Left kidney (tissue), 8 donors: Measurements from ENCODE around the gene ACBD6. TPM values are rescaled to one million over a fixed set of nuclear protein-coding genes. Genes with fewer than 3 reads are reported as not detected.
"Not testable (repeated sequence)": the region's sequence is repeated elsewhere in the genome, so short reads cannot be mapped to it uniquely, and the experiment has no call there.

Source experiments
- DNase-seq: peaks from one replicate; pipeline ENCODE4 v3.0.0-alpha.2; 2013
- long read RNA-seq, 8 donors: transcript quantifications; one replicate each; lab custom pipeline, GENCODE V29; 2026
- polyA plus RNA-seq: library from polyadenylated mRNA; unstranded; fragments of 120-200 nt; gene quantifications from one replicate; pipeline ENCODE4 v1.2.1, GENCODE V29; 2013; ENCODE audit not compliant: insufficient read length

Gene ACBD6
- polyA plus RNA-seq = 84.9 TPM
- long read RNA-seq, donor 1, transcript ACBD6-201 (8 exons, 1,670 nt) = major isoform, 16 of 25 reads
- long read RNA-seq, donor 1, partial matches to known transcripts = 7 of 25 reads
- long read RNA-seq, donor 1, other reads (novel, unspliced or antisense) = 0 of 25 reads
- long read RNA-seq, donor 2, transcript ACBD6-201 (8 exons, 1,670 nt) = major isoform, 14 of 14 reads
- long read RNA-seq, donor 2, partial matches to known transcripts = 0 of 14 reads
- long read RNA-seq, donor 2, other reads (novel, unspliced or antisense) = 0 of 14 reads
- long read RNA-seq, donor 3, transcript ACBD6-201 (8 exons, 1,670 nt) = major isoform, 14 of 14 reads
- long read RNA-seq, donor 3, partial matches to known transcripts = 0 of 14 reads
- long read RNA-seq, donor 3, other reads (novel, unspliced or antisense) = 0 of 14 reads
- long read RNA-seq, donor 4, partial matches to known transcripts = 0 of 2 reads
- long read RNA-seq, donor 4, other reads (novel, unspliced or antisense) = 0 of 2 reads
- long read RNA-seq, donor 5, transcript ACBD6-201 (8 exons, 1,670 nt) = major isoform, 28 of 28 reads
- long read RNA-seq, donor 5, partial matches to known transcripts = 0 of 28 reads
- long read RNA-seq, donor 5, other reads (novel, unspliced or antisense) = 0 of 28 reads
- long read RNA-seq, donor 6, transcript ACBD6-201 (8 exons, 1,670 nt) = major isoform, 15 of 21 reads
- long read RNA-seq, donor 6, partial matches to known transcripts = 6 of 21 reads
- long read RNA-seq, donor 6, other reads (novel, unspliced or antisense) = 0 of 21 reads
- long read RNA-seq, donor 7, transcript ACBD6-201 (8 exons, 1,670 nt) = major isoform, 24 of 45 reads
- long read RNA-seq, donor 7, partial matches to known transcripts = 21 of 45 reads
- long read RNA-seq, donor 7, other reads (novel, unspliced or antisense) = 0 of 45 reads
- long read RNA-seq, donor 8, transcript ACBD6-201 (8 exons, 1,670 nt) = major isoform, 9 of 10 reads
- long read RNA-seq, donor 8, partial matches to known transcripts = 0 of 10 reads
- long read RNA-seq, donor 8, other reads (novel, unspliced or antisense) = 0 of 10 reads

DNA sequence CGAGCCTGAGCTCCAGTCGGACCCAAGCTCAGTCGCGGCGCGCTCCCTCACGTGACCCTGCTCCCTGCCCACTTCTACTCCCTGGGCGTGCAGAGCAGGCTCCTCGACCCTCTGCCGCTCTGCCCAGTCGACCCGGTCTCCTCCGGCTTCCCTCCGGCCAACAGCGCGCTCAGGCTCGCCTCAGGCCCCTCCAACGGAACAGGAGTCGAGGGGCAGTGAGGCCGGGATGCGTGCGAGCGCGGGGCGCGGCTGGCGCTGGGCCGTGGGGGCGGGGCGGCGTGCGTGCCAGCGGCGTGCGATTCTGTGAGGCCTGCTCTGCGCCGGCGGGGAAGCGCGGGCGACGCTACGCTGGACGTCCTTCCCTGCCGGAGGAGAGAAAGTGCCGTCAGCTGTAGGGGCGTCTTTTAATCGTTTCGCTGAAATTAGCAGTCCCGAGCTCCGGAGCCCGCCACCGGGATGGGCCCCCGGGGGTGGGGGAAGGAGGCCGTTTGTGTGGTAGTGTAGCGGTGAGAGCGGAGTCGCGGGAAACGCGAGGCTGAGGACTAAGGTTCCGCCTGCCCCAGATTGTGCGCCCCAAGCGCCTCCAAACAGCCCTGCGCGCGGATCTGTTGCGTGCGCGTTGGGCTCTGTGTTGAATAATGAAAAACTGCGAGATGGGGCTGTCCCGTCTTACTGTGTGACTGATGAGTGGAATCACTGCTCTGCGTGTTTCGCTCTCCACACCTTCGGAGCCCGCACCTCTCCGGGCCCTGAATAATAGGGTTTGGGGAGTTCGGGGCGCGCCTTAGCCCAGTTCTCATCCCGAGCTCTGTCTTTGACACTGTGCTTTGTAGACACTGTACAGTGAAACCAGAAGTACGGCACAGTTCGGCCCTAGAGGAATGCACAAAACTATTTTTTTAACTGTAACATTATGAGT is at the start of gene ACBD6:
Gene ACBD6 (minus strand): TSS at position 217 of the 919 bp plus-strand sequence. CDS start 311 bp downstream, outside the sequence.
- DNase-seq = peak; percentile 87

DNA sequence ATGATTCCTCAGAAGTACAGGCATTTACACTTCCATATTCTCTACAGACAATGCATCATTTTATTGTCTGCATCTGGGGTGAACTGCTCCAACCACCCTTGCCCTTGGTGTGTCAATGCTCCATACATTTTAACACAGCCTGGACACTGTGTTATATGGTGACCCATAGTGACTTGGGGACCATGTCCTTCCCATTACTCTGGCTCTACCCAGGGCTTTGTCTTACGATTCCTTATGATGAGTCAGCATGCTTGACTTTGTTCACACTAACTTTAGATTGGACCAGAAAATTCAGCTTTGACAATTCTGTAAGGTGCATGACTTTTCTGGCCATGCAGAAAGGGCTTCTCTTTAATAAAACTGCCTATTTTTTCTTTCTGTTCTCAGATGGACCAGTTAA is 49.6 kb upstream of the ACBD6 start:
- no peak for DNase-seq

DNA sequence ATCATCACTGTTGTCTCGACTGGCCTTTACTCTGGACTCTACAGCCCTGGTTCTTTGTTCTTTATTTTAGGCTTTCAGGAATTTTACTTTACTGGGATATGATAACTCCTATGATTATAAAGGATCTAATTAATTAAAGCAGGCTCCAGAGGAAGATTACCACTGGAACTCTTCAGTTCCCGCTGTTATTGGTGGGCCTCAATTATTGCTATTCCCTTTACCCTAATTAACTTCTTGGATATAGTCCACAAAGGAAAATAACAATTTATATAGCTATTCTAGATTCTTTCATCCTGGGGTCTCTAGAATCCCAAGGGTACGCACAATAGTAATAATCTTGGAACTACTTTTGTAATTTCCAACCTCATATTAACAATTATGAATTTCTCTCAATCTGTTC is 47.9 kb upstream of the ACBD6 start:
- DNase-seq = no peak

GRCh38 chr1:180549770-180550169 is 47.4 kb upstream of the ACBD6 start:
- DNase-seq = not testable (repeated sequence)

GRCh38 chr1:180548686-180549317 is 46.4 kb upstream of the ACBD6 start:
- no peak for DNase-seq

GRCh38 chr1:180545991-180546390 is 43.6 kb upstream of the ACBD6 start:
- no peak for DNase-seq

DNA sequence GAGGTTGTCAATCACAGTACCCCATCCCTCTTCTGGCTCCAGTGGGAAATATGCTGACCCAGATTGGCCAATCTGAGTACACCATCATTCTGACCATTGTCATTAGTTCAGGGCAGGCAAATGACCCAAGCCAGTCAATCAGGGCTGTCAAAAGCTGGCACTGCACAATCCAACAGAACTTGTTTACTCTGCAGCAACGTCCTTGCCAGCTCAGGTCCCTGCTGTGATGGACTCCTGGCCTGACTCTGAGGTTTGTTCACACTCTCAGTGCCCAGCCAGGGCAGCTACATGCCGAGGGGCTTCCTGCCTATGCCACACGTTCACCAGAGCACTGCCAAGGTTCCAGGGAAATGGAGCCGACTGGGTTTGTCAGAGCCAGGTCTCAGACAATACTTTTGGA is 41.7 kb upstream of the ACBD6 start:
- DNase-seq = no peak

GRCh38 chr1:180542838-180543145 is 40.4 kb upstream of the ACBD6 start:
- DNase-seq = no peak

DNA sequence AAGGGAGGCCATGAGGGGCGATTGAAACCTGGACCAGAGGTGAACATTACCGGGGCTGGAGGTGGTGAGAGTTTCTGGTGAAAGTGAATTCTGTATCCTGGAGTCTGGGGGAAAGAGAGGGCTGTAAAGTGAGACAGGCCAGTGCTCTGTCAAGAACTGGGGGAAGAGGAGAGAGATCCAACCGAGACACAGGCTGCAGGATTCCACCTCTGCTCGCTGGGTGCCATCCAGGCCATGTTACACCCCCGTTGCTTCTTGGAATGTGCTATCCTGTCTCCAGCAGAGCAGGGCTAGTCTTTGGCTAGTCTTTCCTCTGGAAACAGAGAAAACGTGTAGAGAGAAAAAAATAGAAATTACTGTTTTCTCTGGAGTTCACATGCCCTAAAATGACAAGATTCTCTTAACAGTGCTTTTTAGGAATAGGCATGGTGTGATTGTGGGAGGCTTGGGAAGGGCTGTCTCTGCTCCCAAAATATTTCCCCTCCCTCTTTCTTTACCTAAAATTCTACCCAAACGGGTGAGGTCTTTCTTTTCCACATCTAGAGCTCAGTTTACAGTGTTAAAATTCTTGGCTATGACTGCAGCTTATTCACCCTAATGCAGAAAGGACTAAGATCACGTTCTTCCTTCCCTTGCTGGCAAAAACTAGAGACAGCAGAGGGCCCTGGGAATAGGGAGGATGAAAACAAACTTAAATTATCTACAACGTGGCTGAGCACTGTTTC is 39.9 kb upstream of the ACBD6 start:
- no peak for DNase-seq

GRCh38 chr1:180540697-180541594 is 38.6 kb upstream of the ACBD6 start:
- no peak for DNase-seq

DNA sequence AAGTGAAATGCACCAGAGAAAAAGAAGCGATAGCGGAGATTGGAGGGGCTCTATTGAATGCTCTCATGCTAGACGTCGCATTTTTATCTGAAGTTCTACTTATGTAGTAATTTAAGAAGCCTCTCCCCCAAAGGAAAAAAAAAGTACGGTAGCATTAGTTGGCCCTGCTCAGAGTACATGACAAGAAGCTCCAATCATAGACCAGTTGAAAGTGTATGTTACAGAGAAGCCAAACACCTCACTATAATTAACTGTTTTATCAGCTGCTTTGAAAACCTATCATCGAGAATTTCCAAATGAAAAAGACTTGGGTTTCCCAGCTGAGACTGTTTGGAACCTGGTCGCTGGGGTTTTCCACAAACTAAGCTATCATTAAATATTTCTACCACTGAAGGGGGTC is 36.8 kb upstream of the ACBD6 start:
- no peak for DNase-seq

DNA sequence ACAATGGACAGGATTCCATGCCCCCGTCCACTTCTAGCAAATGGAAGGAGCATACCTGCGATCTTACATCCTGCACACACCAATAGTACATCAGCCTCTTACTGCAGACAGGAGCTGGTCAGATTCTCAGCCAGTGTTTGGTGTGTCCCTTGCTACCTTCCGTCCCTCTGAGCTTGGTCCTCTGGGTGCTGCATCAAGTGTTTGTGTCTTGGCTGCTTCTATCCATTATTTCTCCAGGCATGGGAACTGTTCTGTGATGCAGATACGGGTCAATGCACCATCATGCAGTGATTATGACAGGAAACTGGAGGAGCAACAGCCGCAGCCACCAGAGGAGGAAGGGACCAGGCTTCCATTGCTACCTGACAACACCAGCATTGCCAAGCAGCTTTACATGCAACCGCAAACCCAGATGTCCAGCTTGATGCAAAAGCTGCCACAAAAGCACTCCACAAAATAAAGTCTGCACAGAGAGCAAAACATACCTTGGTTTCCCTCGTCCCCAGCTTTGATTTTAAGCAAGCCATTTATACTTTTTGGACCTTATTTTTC is 34.5 kb upstream of the ACBD6 start:
- no peak for DNase-seq

DNA sequence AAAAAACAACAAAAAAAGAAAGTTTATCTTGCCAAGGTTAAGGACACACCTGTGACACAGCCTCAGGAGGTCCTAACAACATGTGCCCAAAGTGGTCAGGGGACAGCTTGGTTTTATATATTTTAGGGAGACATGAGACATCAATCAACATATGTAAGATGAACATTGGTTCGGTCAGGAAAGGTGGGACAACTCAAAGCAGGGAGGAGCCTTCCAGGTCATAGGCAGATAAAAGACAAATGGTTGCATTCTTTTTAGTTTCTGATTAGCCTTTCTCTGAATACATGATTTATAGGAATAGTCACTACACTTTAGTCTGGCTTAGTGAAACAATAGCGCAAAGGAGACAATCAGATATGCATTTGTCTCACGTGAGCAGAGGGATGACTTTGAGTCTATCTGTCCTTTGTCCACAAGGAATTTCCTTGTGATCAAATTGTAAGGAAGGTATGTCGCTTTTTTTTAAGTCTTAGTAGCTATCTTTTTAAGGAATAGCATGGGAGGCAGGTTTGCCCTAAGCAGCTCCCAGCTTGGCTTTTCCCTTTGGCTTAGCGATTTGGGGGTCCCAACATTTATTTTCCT is 33.1 kb upstream of the ACBD6 start:
- DNase-seq = no peak

GRCh38 chr1:180534214-180534613 is 31.8 kb upstream of the ACBD6 start:
- no peak for DNase-seq

DNA sequence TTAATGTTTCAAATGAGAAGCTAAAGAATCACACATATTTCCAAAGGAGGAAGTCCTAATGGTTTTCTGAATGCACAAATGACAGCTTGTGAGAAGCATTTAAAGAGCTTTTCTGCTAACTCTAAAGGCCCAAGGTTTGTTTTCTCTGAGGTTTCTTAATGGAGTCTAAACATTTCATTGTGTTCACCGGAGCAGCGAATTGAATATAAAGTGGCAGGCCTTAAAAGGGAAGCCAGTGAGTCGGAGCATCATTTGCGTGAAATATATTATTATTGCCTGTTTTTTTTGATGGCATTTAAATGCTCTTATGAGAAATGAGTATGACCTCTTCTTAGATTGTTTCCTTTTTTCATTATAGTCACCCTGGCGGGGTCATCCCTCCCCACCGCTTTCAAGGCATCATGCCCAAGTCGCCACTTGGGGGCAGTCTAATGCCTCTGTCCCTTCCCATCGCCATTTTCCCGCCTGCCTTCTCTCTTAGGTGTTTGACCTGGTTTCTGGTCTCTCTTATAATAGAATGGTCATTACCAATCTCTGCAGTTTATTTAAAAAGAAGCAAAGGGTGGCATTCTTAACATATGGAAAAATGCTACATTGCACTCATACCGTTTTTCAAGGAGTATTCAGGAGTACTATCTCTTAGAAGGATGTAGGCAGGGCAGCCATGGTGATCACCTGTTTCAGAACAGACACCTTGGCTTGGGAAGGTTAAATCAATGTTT is 31.1 kb upstream of the ACBD6 start:
- DNase-seq = peak; percentile 65

GRCh38 chr1:180532854-180533253 is 30.5 kb upstream of the ACBD6 start:
- DNase-seq = no peak

GRCh38 chr1:180530501-180530900 is 28.1 kb upstream of the ACBD6 start:
- no peak for DNase-seq

- no peak for DNase-seq
Measured at GRCh38 chr1:180528868-180529470, 26.6 kb upstream of the ACBD6 start.
